CD4-positive, alpha-beta T cell (primary cell): Measurements from ENCODE around the gene ACAP1. TPM values are rescaled to one million over a fixed set of nuclear protein-coding genes. Genes with fewer than 3 reads are reported as not detected.

ENCODE experiments used
- ATAC-seq: fragments of 200-7000 bp; cut with Tn5 transposase; one replicate; pipeline ENCODE4 v1.10.0; 2022; ENCODE audit warnings: mild to moderate bottlenecking; ENCODE audit not compliant: poor library complexity
- CTCF ChIA-PET: fragments of 350-600 bp; sonication (Branson Sonifier 250); formaldehyde crosslinking; loops from one replicate; lab custom pipeline; 2021; ENCODE audit warnings: antibody characterized with exemption, inconsistent platforms; lab: Charles Lee
- POLR2A ChIA-PET: fragments of 350-600 bp; sonication (Branson Sonifier 250); formaldehyde crosslinking; loops from one replicate; lab custom pipeline; 2021; ENCODE audit warnings: antibody characterized with exemption, inconsistent platforms; lab: Charles Lee
- DNase-seq, 14 experiments: peaks; one replicate each; pipeline ENCODE4 v3.0.0-alpha.2; 2013 to 2020; ENCODE audit warnings: mixed read lengths in 2 of 14
- H3K27ac ChIP-seq, 2 donors: one replicate each; pipeline versions ENCODE4 v1.5.1 to v1.7.0; 2013; ENCODE audit warnings: low read length in 2 of 2, low read depth in 1 of 2, mild to moderate bottlenecking in 1 of 2
- H3K27me3 ChIP-seq, 2 experiments: 1 replicate in 1 of 2; 2 replicates in 1 of 2; pipeline versions ENCODE4 v1.6.1 to v1.7.0; 2013; ENCODE audit warnings: low read length in 2 of 2, control low read depth in 1 of 2, mild to moderate bottlenecking in 1 of 2, moderate library complexity in 1 of 2; ENCODE audit not compliant: insufficient read depth in 2 of 2, control insufficient read depth in 1 of 2
- H3K36me3 ChIP-seq: one replicate; pipeline ENCODE4 v1.6.1; 2013; ENCODE audit warnings: low read length, control low read depth; ENCODE audit not compliant: insufficient read depth
- H3K4me1 ChIP-seq: one replicate; pipeline ENCODE4 v1.6.1; 2013; ENCODE audit warnings: low read length, control low read depth; ENCODE audit not compliant: insufficient read depth
- H3K4me3 ChIP-seq: one replicate; pipeline ENCODE4 v1.5.1; 2013; ENCODE audit warnings: mild to moderate bottlenecking, low read length, moderate library complexity
- H3K9me3 ChIP-seq, 2 experiments: 1 replicate in 1 of 2; 2 replicates in 1 of 2; pipeline versions ENCODE4 v1.6.1 to v1.7.0; 2013; ENCODE audit warnings: low read length in 2 of 2, mild to moderate bottlenecking in 2 of 2, control low read depth in 1 of 2, moderate library complexity in 1 of 2; ENCODE audit not compliant: control insufficient read depth in 1 of 2, insufficient read depth in 1 of 2
- H3K27ac Mint-ChIP-seq: one replicate; pipeline ENCODE4 v1.8.0; 2020; ENCODE audit warnings: mixed read lengths
- H3K27me3 Mint-ChIP-seq: one replicate; pipeline ENCODE4 v1.8.0; 2021; ENCODE audit warnings: mixed read lengths
- H3K36me3 Mint-ChIP-seq: one replicate; pipeline ENCODE4 v1.8.0; 2021; ENCODE audit warnings: low read depth, mixed read lengths
- H3K4me1 Mint-ChIP-seq: one replicate; pipeline ENCODE4 v1.8.0; 2021; ENCODE audit warnings: low read depth, mixed read lengths
- H3K4me3 Mint-ChIP-seq: one replicate; pipeline ENCODE4 v1.8.0; 2020; ENCODE audit warnings: mild to moderate bottlenecking, mixed read lengths
- H3K9me3 Mint-ChIP-seq: one replicate; pipeline ENCODE4 v1.8.0; 2020; ENCODE audit warnings: mixed read lengths
- CTCF ChIP-seq: fragments of 200-600 bp; IDR thresholded peaks from one replicate; pipeline ENCODE4 v1.8.0; 2022; ENCODE audit warnings: antibody characterized with exemption, mild to moderate bottlenecking
- intact Hi-C, 2 experiments: fragments of 100-400 bp; cut with DNase I in 1 of 2; cut with micrococcal nuclease in 1 of 2; formaldehyde crosslinking; loops; one replicate each; pipeline versions ENCODE4 v1.15.1 to v1.9.0; 2023 to 2025; cut with DNase I, micrococcal nuclease
- total RNA-seq, 174 experiments: library from RNA in 2 of 174; stranded (reverse) in 2 of 174; gene quantifications; one replicate each; pipeline ENCODE4 v1.2.3 and lab custom pipeline; 2021 to 2026

The ACAP1 gene
- total RNA-seq, 2 experiments from 2014 or later, result 565 to 575 TPM

DNA sequence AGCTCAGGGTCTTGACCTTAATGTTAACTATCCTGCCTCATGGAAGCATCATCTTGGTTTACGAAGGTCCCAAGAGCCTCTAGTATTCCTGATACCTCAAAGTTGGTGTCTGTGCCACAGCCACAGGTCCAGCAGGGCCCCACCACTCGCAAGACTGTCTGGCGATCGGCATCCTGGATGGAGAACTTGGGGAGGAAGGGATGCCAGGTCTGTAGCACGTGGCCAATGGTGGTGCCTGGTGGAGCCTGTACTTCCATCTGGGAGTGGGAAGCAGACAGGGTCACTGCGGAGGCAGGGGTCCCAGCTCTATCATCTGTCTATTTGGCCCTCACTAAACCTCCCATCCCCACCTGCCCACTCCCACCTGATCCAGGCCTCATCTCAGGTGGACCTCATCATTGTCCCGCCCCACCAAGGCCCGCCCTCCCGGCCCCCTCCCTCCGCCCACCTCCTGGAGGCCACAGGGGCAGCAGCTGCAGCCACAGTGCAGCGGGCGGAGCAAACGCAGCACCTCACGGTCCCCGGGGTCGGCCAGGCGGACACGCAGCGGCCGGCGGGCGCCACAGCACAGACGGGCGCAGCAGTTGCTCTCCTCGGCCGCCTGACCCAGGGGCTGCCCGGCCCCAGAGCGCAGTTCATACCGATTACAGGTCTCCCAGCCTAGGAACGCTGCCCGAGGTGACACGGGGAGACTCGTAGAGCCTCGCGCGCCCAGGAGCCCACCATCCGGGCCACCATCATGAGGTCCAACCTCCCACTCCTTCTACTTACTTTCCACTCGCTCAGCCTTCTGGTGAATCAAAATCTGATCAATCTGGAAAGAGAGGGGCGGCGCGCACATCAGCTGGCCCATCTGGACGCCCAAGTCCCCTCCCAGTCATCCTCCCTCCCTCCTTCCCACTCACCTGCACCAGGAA lies 56.6 kb downstream of the ACAP1 start:
- peaks cover 48% of the 10 kb centered on the region for H3K36me3 ChIP-seq
- no peaks in the 10 kb centered on the region for H3K27me3 ChIP-seq
- Mint-ChIP-seq H3K27me3 (no peaks in the 10 kb centered on the region), H3K9me3 (no peaks in the 10 kb centered on the region), H3K4me3 (peak overlapping the region; percentile 96), H3K36me3 (peaks cover 54% of the 10 kb centered on the region), H3K27ac (peak overlapping the region; percentile 94), H3K4me1 (peaks cover 36% of the 10 kb centered on the region)
- DNase-seq (peak in 1 of 14 experiments; percentile 33), ATAC-seq (no peak)
- H3K4me1 ChIP-seq, result peaks cover 49% of the 10 kb centered on the region
- H3K4me3 ChIP-seq, result peak overlapping the region; percentile 82
- ChIA-PET POLR2A (interaction anchor here (1.0 to 2.9 kb wide), 4 partner anchors 8 to 52 kb away, joined by 4 to 31 read pairs (median 14); partner anchors contain the start of genes CHRNB1, TMEM102 and TMEM256), CTCF (interaction anchor here (1.1 to 1.8 kb wide), 2 partner anchors 9 to 11 kb away, joined by 8 to 10 read pairs; partner anchors contain the start of gene TMEM256)
- no peak for TF ChIP-seq CTCF
- no peaks in the 10 kb centered on the region for H3K9me3 ChIP-seq
- intact Hi-C loops, result loop anchor here in 1 of 2 experiments (5.0 kb wide), 1 partner anchor 39 kb away; no protein-coding TSS in a partner anchor
- H3K27ac ChIP-seq, result peak overlapping the region; percentile 68 to 79

GRCh38 chr17:7393613-7394451 lies 57.5 kb downstream of the ACAP1 start:
- POLR2A ChIA-PET, result interaction anchor here (0.8 to 2.9 kb wide), 6 partner anchors 9 to 294 kb away, joined by 3 to 31 read pairs (median 8); partner anchors contain the start of genes ACAP1, CHRNB1, TMEM102 and TMEM256
- Histone ChIP-seq H3K4me1 (peaks cover 49% of the 10 kb centered on the region), H3K36me3 (peaks cover 39% of the 10 kb centered on the region), H3K27me3 (no peaks in the 10 kb centered on the region), H3K9me3 (no peaks in the 10 kb centered on the region), H3K27ac (peak overlapping the region; percentile 68 to 79), H3K4me3 (peak overlapping the region; percentile 82)
- peaks cover 48% of the 10 kb centered on the region for H3K36me3 Mint-ChIP-seq
- H3K4me1 Mint-ChIP-seq, result peaks cover 36% of the 10 kb centered on the region
- CTCF ChIA-PET, result interaction anchor here (1.1 to 1.8 kb wide), 4 partner anchors 10 to 43 kb away, joined by 4 to 10 read pairs (median 7); partner anchors contain the start of gene TMEM256
- peak in 12 of 14 experiments; percentile 44 to 91 (median 65) for DNase-seq
- intact Hi-C loops, result loop anchor here (1.0 to 5.0 kb wide), 3 partner anchors 10 to 38 kb away; partner anchors contain the start of gene TMEM256 (in 2 of the 2)
- no peak for TF ChIP-seq CTCF
- peak overlapping the region; percentile 96 for H3K4me3 Mint-ChIP-seq
- no peaks in the 10 kb centered on the region for H3K9me3 Mint-ChIP-seq
- H3K27me3 Mint-ChIP-seq, result no peaks in the 10 kb centered on the region
- ATAC-seq, result peak; percentile 69
- H3K27ac Mint-ChIP-seq, result peak overlapping the region; percentile 94
